GM12891 (cell line): ENCODE data around the gene MCCC1.

Experiments
- POLR2A ChIP-seq: IDR thresholded peaks from 2 replicates; pipeline ENCODE4 v1.6.1; 2011; ENCODE audit warnings: low read depth, low read length, control low read depth
- POLR2AphosphoS5 ChIP-seq: IDR thresholded peaks from 2 replicates; pipeline ENCODE4 v1.6.1; 2011; ENCODE audit warnings: low read depth, low read length, control low read depth
- SPI1 ChIP-seq: IDR thresholded peaks from 2 replicates; pipeline ENCODE4 v1.6.1; 2011; ENCODE audit warnings: low read depth, low read length, control low read depth
- TAF1 ChIP-seq: IDR thresholded peaks from 2 replicates; pipeline ENCODE4 v1.6.1; 2011; ENCODE audit warnings: low read depth, low read length, control low read depth

GRCh38 chr3:183070892-183071291, 28.4 kb downstream of the MCCC1 start:
- TF ChIP-seq POLR2A (no peak), POLR2AphosphoS5 (no peak), TAF1 (no peak), SPI1 (no peak)
